GM19025 (cell line): ENCODE data around the gene DQX1.
"Not testable (repeated sequence)": the region's sequence is repeated elsewhere in the genome, so short reads cannot be mapped to it uniquely, and the experiment has no call there.

Source experiments
- ATAC-seq: cut with Tn5 transposase; IDR thresholded peaks from one replicate; pipeline ENCODE4 v1.9.1; 2021; ENCODE audit warnings: mild to moderate bottlenecking, low read depth, moderate library complexity; ENCODE audit not compliant: unreplicated experiment

The DQX1 gene

DNA sequence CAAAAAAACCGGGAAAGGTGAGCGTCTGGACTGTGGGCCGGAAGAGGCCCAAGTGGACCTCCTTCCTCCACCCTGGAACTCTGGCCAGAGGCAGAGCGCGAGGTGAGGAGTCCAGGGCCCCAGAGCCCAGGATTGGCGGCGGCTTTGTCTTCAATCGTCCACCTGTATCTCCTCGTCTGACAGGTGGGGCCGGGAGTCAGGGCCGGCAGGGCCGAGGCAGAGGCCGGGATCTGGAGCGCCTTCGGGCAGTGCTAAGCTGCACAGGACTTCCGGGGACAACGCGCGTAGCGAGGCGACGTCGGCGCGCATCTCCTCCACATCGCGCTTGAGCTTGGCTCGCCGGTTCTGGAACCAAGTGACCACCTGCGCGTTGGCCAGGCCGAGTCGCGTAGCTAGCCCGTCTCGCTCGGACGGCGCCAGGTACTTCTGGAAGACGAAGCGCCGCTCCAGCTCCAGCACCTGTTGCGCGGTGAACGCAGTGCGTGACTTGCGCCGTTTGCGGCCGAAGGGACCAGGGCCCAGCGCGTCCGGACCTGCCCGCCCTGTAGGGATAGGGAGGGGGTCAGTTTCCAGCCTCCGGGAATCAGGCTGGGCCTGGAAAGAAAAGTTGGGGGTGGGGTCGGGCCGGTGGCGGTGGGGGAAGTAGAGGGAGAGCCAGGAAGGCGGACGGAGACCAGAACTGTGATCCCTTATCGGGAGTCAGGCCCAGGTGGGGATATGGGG is 28.1 kb downstream of the DQX1 start:
- ATAC-seq, result no peak

DNA sequence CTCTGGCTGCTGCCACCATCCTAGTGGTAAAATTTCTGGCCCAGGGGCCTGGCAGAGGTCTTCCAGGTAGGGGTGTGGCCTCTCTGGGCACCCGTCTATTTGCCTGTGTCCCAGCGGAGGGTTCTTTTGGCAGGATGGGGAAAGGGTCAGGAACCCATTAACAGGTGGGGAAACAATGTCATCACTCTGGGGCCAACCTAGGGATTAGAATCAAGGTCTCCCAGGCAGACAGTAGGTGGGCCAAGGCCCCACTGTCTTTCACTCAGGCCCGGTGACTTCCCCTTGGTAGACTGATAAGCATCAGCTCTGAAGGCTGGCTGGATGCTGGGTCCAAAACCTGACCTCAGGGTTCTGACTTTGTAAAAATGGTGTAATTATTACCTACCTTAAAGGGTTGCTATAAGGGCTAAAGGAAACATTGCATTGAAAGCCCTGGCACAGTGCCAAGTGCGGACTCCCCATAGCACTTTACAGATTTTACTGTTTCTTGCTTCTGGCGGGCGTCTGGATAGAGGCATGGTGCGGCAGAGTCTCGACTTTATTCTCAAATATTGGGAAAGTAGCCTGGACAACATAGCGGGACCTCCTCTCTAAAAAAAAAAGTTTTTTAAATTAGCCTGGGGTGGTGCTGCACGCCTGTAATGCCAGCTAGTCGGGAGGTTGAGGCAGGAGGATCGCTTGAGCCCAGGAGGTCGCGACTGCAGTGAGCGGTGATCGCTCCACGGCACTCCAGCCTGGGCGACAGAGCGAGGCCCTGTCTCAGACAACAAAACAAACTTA is 28.8 kb downstream of the DQX1 start:
- no peak for ATAC-seq

DNA sequence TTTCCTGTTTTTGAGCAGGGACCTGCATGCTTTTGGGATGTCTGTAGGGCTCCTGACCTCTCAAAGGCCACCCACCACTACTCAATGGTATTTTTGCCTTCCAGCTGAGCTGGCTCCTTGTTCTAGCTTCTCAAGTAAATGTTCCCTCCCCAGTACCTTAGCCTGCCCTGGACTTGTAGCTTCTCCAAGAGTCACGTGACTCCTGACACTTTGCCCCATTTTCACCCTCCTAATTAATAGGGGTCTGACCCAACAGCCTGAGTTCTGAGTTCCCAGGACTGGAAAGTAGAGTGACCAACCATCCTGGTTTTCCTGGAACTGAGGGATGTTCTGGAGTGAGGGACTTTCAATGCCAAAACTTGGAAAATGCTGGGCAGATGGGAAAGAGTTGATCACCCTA is 30.6 kb downstream of the DQX1 start:
- no peak for ATAC-seq

DNA sequence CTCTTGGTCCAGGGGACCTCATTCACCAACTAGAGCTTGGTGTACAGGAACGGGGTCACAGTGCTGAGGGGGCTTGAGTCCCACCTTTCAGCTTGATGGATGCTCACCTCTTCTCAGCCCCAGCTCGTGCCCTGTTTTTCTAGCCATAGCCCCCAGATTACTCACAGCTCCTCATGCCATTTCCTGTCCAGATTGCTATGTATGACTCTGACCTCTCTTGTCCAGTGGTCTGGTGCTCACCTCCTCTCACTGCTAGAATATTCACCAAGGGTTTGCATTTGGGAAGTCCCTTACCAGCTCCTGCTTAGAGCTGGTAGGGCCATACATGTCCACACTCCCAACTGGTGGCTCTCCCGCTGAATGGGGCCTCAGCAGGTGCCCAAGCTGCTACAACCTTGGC is 32.5 kb downstream of the DQX1 start:
- ATAC-seq, result no peak

DNA sequence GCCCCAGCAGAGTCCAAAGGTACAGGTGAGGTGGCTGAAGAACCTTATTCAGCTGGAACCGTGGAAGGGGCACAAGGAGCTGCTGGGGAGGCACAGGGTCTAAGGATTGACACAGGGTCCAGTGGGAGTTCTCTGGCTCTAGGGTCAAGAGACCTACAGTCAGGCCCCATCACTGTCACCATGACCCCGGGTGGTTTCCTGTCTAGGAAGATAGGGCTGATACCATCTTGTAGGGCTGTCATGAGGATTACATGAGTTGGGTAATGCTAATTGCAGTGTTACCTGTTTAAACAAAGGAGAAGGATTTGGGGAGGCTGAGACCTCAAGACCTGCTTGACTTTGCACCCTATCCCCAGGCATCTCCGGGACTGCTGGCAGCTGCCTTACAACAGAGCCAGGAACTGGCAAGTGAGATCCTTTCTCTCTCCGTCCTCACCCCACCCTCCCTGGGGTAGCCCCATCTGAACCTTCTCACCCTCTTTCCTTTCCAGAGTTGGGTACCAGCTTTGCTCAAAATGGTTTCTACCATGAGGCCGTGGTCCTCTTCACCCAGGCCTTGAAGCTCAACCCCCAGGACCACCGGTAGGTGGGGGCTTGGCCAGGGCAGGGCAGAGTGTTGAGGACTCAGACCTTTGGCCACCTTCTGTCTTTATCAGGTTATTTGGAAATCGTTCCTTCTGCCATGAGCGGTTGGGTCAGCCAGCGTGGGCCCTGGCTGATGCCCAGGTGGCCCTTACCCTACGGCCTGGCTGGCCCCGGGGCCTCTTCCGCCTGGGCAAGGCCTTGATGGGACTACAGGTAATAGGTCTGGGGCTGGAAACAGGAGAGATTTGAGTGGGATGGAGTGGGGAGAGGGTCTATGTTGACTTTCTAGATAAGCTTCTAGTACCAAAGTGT is 34.1 kb downstream of the DQX1 start:
- ATAC-seq, result no peak

DNA sequence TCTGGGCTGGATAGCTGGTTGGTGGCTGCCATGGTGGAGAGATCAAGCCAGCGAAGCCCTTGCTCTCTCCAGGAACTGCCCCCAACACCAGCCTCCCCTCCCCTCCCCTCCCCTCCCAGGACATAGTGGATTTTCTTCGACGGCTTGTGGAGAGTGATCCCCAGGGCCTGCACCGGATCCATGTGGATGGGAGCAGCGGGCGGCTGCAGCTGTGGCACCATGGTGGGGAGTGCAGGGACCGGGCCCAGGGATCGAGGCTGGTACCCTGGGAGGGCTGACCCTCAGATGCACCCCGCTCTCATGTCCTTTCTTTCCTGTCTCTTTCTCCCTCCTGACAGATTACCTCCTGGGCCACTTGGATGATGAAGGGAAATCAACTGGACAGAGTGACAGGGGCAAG is 36.1 kb downstream of the DQX1 start:
- no peak for ATAC-seq

DNA sequence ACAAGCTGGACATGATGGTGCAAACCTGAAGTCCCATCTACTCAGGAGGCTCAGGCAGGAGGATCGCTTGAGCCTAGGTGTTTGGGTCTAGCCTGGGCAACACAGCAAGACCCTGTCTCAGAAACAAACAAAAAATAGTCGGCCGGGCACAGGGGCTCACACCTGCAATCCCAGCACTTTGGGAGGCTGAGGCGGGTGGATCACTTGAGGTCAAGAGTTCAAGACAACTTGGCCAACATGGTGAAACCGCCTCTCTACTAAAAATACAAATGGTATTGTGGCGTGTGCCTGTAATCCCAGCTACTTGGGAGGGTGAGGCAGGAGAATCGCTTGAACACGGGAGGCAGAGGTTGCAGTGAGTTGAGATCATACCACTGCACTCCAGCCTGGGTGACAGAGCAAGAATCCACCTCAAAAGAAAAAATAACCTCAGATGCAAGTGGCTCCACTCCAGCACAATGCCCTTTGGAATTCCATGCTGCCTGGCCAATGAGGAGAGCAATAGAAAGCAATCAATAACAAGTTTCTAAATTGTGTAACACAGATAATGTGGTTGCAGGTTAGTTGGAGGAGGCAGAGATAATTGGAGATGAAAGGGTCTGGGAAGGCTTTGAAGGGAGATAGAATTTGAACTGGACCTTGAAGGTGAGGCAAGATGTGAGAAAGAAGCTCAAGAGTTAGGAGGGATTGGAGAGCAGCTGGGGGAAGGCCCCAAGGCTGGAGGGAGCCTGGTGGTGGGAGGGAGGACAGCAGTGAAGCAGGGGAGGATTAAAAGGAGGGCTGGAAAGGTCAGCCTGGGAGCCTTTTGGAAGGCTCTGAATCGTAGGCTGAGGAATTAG is 37.2 kb downstream of the DQX1 start:
- ATAC-seq, result no peak

DNA sequence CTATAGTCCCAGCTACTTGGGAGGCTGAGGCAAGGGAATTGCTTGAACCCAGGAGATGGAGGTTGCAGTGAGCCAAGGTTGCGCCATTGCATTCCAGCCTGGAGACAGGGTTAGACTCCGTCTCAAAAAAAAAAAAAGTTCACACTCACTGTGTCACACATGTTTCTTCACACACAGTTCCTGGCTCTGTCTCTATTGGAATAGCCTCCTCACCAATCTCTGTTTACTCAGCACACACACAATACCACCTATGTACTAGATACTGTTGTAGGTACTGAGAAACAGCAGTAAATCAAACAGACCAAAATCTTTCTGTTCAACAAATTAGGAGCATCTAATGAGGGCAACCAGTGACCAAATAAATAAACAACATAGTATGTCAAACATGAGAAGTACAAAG is 39.9 kb downstream of the DQX1 start:
- ATAC-seq, result no peak

DNA sequence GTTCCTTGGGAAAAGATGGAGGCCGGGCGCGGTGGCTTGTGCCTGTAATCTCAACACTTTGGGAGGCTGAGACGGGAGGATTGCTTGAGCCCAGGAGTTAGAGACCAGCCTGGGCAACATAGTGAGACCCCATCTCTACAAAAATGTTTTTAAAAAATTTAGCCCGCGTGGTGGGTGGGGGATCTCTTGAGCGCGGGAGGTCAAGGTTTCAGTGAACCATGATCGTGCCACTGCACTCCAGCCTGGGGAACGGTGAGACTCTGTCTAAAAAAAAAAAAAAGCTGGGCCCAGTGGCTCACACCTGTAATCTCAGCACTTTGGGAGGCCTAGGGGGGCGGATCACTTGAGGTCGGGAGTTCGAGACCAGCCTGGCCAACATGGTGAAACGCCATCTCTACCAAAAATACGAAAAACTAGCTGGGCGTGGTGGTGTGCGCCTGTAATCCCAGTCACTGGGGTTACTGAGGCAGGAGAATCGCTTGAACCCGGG is 42.3 kb downstream of the DQX1 start:
- not testable (repeated sequence) for ATAC-seq

DNA sequence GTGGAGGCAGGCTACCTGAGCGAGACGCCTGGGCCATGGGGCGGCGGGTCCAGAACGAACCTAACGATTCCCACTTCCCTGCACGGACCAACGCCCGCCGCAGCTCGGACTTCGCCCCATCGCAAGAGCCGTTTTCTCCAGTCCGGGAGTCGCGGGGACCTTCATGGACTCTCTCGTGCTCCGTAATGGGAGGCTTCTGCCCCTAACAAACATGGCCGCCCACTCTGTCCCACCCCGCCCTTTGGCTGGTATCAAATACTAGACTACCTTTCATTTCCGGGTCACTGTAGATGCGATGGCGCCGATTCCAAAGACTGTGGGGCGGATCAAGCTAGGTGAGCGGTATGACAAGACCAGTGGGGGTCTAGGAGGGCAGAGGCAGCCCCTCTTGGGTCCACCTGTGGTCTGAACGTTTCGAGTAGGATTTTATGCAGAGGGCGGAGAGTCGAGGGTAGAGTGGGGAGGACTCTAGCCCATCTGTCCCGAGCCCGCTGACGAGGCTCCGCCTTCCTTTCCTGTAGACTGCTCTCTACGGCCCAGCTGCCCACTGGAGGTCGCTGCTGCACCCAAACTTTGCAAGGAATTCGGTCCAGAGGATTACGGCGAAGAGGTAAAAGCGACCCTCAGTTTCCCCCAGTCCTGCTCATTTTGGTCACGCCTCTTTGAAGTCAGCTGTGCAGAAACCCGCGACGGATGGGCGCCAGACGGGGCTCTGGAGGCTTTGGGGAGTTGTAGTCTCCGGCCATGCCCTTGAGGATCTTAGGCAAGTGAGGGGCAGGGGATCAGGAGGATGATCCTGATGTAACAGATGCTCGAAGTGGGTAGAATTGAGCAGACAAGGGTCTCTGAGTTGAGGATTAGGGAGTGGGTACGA is 43.0 kb downstream of the DQX1 start, which contains the start of the genes CCDC142 and TTC31:
CCDC142 (minus strand) TSS at position 198 of the 874 bp plus-strand sequence; CDS start at position 37, 161 bp downstream.
TTC31 (plus strand) TSS at position 281 of the 874 bp plus-strand sequence; CDS start at position 296, 15 bp downstream.
- ATAC-seq, result peak; percentile 82

DNA sequence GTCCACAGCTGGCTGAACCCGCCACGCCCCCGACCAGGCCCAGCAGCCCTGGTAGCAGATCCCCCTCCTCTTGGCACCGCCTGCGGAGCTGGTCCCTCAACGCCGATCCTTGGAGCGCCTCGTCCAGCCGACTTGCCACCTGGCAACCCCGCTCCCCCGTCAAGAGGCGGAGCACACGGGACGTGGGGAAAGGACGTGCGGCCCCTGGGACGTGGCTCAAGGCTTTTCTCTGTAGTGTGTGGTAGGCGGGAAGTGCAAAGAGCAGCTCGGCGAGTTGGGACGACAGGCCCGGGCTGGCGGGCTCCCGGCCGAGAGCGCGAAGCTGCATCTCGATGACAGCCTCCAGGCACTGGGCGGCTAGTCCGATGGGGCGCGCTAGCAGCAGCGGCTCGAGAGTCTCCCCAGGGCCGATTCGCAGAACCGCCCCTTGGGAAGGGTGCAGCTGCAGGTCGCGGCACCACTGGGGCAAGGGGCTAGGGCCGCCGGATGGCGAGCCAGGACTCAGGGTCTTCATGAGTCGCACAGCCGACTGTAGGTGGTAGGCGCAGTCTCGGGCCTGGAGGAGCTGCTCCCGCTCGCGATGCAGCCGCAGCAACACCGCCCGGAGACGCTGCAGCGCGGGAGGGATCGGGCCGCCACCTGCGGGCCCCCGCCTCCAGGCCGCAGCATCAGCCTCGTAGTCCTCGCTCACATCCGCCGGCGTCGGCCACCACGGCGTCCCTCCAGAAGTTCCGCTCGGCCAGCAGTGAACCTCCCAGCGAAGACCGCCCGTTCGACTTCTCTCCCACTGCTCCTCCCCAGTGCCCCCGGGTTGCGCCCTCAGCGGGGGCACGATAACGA is 43.9 kb downstream of the DQX1 start:
- ATAC-seq, result peak; percentile 36

DNA sequence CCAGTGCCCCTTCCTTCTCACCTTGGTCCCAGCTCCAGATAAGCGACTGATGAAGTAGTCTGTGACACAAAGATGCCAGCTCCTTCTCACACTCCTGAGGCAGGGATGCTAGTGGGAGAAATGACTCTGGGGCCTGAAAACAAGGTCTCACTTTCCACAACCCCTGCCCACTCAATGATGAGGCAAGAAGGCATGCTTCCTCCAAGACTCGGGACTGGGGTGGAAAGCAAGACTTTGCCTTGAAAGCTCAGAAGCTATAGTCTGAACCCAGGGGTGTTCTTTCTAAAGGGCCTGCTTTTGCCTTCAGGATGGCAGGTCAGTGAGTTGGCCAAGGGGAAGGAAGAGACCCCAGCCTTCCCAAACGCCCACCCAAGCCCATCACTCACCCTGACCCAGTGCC is 44.6 kb downstream of the DQX1 start:
- ATAC-seq, result no peak

DNA sequence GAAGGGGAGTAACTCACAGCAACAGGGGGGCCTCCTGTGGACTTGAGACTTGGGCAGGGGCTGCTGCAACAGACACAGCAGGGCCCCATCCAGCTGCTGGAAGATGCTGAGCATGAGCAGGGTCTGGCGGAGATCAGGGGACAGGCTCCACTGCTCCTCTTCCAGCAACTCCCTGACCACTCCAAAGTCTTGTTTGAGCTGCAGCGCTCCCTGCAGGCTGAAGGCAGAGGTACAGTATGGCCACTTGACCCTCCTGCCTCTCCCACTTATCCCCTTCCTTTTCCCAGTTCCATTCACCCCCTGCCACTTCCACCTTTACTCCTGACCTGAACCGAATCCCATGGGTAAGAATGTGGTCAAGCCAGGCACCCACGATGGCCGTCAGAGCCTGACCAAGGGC is 51.1 kb downstream of the DQX1 start:
- ATAC-seq, result no peak

DNA sequence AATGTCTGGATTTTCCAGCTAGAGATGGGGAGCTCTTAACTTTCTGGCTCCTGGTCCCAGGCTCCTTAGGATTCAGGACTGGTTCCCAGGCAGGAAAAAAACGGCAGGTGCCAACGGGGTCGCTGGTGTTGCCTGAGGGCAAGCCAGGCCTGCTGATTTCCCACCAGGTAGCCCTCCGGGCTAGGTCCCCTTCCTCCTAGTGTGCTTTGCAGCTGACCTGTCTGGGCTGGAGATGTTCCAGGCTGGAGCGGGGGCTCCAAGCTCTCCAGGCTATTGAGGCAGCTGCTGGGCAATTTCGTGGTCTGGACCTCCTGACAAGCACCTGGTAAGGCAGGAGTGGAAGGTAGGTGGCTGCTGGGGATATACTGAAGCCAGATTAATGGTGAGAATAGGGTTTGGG is 51.5 kb downstream of the DQX1 start:
- ATAC-seq, result no peak

DNA sequence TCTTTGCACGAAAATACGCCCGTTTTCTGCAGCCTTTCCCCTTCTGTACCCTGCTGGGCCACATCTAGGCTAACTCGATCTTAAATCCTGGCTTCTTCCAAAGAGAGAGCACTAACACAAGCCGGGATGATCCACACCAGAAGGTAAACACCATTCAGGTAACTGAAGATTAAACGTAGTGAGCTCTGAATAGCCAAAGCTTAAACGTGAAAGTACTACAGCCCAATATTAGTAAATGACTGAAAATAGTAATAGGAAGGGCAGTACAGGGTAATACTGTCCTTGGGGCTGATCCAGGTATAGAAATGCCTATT is 53.1 kb downstream of the DQX1 start:
- ATAC-seq, result no peak

DNA sequence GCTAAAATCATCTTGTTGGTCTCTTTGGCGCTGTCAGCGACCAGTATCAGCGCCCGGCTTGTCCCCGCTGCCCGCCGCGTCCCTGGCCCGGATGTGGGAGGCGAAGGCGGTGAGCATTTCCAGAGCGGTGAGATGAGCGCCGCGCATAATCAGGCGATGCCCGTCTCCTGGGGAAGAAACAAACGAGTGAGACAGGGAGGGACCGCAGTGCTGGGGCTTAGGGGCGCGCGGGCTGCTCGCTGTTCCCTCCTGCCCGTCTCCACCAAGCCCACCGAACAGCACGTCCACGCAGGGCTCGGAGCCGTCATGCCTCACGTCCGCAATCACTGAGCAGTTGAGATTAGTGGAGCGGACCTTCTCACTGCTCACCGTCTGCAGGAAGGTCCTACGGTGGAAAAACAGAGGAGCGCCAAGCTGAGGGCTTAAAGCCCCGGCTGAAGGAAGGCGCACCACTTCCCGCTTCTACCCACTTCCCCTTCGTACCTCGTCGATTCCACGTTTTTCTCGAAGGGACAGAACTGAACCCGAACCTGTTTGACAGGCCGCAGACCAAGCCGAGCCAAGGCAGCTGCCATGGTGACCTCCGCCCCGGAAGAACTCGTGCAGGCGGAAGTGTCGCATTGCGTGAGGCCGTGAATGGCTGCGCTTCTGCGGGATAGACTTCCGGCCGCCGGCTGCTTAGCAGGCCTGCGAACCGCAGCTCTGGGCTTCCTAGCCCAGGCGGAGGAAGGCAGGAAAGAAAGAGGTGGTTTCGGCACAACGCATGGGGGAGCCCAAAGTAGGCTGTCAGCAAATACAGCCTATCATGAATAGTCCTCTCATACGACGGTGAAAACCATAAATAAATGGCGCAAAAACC is 53.7 kb downstream of the DQX1 start, which contains the start of gene MRPL53:
MRPL53 (minus strand) TSS at position 595 of the 859 bp plus-strand sequence; CDS start at position 575, 20 bp downstream.
- peak; percentile 79 for ATAC-seq
